Activated CD4-positive, alpha-beta T cell treated with anti-CD3 and anti-CD28 coated beads, Interleukin-2, Interleukin-4, amounts not matched to agents 100 ng/mL and 50 ng/mL, durations not matched to agents 16 hours and 8 hours (primary cell): ENCODE results near the gene GNB3.
A peak's percentile ranks its signal among the peaks of the same experiment; 100 is the strongest.

Experiments used
- DNase-seq: peaks from one replicate; pipeline ENCODE4 v3.0.0-alpha.2; 2020; ENCODE audit warnings: low spot score

GNB3 gene

DNA sequence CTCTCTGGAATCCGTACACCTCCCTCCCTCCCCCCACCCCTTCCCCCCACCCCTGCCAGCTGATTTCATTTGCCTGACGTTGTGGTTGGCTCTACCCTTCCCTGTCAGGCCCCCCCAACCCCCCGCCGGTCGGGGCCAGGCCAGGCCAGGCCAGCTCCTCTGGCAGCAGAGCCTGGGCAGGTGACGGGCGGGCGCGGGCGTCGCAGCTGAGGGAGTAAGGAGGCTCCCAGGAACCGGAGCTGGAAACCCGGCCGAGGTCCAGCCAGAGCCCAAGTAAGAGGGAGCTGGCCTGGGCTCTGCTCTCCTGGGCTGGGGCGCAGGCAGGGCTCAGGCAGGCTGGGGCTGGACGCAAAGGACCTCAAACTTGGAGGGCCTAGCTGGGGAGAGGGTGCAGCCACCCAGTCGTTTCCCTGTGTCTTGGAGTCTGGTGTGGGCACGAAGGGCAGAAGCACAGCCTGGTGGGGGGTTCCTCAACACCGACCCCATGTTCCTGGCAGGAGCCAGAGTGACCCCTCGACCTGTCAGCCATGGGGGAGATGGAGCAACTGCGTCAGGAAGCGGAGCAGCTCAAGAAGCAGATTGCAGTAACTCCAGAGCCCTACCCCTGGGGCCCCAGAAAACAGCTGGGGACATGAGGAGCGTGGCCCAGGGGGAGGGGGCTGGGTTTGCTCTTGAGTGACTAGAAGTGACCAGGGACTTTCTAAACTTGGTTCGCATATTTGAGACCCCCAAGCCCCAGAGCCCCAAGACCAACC lies at the start of gene GNB3:
Gene GNB3, plus strand, starts transcription at position 165 of the 755 bp plus-strand sequence. Its CDS starts 363 bp downstream, at position 528.
- no peak for DNase-seq

DNA sequence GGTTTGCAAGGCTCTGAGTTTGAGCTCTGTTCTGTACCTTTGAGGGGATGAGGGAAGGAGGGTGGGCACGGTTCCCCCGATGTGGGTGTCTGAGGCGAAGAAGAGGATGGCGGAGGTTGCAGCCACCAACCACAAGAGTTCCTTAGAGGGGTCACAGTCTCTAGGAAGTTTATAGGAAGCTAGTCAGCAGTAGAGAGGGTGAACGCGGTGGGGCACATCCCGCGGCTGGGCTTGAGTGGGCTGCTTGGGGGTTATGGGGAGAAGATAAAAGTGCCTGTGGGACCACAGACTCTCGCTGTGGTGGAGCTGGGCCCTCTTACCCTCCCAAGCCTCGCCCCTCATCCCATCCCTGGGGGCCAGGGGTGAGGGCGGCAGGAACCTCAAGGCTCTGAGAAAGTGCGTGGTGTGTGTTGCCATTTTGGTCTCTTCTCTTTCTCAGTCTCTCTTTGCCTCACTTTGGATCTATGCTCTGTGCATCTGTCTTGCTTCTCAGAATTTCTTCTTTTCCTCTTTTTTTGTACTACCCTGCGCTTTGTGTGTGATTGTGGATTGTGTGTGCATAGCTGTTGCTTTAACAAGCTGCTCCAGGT lies 48.7 kb upstream of the GNB3 start:
- DNase-seq: no peak

DNA sequence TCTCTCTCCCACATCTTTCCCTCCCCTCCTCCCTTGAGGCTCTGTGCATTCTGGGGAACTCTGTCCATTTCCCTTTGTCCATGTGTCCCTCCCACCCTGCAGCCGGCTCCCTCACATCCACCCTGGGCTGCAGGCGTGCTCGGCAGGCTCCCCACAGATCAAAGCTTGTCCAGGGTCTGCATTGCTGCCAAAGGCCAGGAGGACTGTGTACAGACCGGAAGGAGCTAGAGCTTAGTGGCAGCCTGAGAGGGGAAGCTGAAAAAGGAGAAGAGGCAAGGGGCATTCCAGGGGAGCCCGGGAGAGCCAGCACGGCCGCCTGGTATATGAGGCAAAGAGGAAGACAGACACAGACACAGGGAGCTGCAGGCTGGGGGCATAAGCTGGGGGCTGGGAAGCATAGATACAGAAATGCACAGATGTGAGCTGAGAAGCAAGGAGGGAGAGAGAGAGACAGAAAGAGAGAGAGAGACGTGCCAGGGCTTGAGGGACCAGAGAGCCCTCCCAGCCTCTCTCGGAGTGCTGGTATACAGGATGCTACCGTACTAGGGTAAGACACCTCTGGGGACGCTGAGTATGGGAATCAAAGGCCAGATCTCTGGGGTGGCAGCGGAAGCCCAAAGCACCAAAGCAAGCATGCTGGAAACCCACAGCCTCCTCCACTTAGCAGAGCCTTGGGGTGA lies 48.1 kb upstream of the GNB3 start:
- peak; percentile 52 for DNase-seq

DNA sequence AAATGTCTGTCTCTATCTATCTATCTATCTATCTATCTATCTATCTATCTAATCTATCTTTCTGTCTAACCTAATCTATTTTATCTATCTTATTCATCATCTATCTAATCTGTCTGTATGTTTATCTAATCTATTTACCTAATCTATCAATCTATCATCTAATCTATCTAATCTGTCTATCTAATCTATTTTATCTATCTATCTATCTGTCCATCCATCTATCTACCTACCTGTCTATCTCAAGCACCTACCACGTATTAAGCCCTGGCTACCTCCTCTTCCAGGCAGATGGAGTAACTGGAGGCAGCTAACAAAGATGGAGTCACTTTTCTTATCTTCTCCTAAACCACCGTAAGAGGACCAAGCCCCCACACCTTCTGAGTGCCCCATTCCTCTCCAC lies 45.6 kb upstream of the GNB3 start:
- DNase-seq: no peak

DNA sequence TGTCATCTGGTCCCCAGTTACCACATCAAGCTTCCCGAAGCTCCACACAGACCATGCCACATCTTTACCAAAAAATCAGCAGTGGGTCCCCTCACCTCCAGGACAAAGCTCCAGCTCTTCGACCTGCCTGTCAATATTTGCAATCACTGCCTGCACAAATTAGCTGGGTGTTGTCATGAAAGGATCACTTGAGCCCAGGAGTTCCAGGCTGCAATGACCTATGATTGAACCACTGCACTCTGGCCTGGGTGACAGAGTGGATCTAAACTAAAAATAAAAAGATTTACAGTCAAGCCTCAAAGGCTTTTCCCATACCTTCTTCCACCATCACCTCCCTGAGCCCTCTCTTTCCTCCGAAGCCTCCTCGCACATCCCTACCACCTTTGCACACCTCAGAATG lies 44.1 kb upstream of the GNB3 start:
- DNase-seq: no peak

DNA sequence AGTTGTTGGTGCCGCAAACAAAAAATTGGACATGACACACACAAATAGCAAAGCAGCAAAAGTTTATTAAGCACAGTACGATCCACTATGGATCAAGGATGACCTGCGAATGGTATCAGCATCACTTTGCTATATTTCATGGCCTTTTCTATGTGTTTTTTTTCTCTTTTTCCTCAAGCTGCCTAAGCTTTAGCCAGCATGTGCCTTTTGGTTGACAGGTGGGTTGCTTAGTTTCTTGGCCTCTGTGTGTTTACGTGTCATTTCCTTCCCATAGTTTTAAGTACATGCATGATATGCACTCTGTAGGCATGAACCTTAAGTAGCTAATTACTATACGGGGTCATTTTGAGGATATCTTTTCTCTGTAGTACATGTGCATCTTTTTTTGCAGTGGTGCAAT lies 41.6 kb upstream of the GNB3 start:
- no peak for DNase-seq

DNA sequence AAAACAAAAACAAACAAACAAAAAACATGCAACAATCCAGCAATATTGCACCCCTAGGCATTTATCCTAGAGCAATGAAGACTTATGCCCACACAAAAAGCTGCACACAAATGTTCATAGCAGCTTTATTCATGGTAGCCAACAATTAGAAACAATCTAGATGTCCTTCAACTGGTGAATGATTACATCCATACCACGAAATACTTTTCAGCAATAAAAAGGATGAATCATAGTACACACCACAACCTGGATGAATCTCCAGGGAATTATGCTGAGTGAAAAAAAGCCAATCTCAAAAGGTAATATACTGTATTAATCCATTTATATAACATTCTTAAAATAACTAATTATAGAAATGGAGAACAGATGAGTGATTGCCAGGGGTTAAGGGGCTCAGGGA lies 33.6 kb upstream of the GNB3 start:
- DNase-seq: no peak

DNA sequence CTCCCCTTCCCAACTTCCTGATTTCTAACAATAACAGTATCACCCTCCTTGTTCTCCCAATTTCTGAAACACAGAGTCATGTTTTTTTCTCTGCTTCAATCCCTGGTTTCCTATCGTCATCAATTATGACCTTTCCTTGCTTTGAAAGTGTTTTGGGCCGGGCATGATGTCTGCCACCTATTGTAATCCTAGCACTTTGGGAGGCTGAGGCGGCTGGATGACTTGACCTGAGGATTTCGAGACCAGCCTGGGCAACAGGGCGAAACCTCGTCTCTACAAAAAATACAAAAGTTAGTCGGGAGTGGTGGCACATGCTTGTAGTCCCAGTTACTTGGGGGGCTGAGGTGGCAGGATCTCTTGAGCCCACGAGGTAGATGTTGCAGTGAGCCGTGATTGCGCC lies 31.7 kb upstream of the GNB3 start:
- DNase-seq: no peak

DNA sequence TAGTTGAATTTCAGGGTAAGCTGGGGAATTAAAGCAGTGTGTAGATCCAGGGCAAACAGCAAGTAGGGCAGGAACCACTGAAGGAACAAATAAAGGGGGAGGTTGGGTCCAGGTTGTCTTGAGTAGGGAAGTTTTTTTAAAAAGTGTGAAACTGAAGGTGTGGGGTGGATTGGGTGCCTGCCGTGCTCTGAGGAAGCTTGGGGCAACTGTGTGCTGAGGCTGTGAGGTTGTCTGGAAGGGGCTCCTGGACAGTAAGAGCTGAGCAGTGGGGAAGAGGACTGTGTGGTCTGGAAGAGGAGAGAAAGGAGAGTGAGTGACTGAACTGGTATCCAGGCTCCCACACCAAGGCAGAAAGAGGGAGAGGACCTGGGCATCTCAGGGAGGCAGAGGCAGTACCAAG lies 30.0 kb upstream of the GNB3 start:
- no peak for DNase-seq

DNA sequence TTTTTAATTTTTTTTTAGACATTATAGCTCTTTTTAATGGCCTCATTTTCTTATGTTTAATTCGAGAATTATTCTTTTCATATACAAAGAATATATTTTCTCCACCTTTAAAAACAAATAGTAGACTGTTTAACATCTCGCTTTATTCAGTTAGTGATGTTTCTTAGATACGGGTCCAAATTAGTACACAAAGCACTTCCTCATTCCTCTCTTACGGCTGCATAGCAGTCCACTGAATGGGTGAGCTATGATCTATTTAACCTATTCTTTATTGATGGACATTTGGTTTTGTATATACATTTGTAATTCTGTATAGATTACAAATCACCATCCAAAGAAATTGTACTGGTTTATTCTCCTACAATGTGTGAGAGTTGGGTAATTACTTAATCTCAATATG lies 27.4 kb upstream of the GNB3 start:
- DNase-seq: no peak

DNA sequence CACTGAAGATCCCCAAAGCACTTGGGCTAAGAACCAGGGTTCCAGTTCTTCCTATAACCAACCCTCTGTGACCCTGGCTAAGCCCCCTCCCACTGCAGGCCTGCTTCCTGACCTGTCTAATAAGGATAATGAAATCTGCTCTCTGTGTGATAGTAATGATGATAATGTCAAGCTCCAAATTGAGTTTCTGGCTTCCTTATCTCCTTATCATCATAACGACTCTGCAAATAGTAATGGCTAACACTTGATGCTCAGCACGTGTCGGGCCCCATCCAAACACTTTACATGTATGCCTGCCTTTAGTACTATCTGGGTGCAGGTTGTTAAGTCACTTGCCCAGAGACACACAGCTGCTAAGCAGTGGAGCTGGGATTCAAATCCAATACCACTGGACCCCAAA lies 24.1 kb upstream of the GNB3 start:
- no peak for DNase-seq

DNA sequence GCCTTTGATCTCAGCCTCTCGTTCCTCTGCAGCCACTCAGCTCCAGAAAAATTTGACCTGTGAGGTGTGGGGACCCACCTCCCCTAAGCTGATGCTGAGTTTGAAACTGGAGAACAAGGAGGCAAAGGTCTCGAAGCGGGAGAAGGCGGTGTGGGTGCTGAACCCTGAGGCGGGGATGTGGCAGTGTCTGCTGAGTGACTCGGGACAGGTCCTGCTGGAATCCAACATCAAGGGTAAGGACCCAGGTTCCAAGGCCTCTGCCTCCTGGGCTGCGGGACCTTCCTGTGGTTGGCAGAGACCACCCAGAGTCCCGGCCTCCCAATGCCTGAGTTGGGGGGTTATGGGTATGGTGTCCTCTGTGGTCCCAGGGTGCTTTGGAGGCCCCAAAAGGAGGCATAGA lies 23.6 kb upstream of the GNB3 start:
- no peak for DNase-seq

DNA sequence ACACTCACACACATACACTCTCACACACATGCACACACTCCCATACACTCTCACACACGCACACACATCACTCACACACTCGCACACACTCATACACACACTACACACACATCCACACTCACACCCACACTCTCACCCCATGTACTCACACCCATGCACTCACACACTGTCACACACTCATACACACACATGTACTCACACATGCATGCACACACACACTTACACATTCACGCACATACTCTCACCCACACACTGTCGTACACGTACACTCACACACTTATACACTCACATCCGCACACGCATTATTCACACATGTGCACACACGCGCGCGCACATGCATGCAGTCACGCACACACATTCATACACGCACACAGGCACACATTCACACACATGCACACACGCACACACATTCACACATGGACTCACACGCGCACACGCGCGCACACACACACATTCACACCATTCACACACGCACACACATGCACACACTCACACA lies 23.0 kb upstream of the GNB3 start:
- no peak for DNase-seq

DNA sequence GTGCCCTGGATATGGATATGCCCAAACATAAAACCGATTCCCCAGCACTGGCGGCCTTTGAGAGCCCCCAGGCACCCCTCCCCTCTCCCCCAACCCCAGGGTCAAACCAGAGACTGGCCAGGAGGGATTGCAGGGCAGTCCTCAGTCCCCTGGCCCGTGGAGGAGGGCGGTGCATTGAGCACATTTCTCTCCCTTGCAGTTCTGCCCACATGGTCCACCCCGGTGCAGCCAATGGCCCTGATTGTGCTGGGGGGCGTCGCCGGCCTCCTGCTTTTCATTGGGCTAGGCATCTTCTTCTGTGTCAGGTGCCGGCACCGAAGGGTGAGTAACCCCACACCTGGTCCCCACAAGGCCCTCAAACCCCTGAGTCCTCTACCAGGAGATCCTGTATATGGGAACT lies 22.5 kb upstream of the GNB3 start:
- DNase-seq: no peak

DNA sequence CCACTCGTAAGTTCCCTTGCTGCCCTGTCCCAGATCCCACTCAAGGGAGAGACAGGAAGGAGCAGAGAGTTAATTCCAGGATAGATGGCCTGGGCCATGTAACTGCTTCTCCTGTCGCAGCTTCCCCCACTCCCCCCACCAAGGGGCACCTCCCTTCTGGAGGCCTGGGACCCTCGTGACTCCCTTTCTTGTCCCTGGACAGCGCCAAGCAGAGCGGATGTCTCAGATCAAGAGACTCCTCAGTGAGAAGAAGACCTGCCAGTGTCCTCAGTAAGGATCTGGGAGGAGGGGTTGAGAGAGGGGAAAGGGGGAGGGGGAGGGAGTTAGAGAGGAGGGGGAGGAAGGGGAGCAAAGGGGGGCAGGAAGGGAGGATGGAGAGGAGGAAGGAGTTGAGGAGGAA lies 22.1 kb upstream of the GNB3 start:
- DNase-seq: no peak

DNA sequence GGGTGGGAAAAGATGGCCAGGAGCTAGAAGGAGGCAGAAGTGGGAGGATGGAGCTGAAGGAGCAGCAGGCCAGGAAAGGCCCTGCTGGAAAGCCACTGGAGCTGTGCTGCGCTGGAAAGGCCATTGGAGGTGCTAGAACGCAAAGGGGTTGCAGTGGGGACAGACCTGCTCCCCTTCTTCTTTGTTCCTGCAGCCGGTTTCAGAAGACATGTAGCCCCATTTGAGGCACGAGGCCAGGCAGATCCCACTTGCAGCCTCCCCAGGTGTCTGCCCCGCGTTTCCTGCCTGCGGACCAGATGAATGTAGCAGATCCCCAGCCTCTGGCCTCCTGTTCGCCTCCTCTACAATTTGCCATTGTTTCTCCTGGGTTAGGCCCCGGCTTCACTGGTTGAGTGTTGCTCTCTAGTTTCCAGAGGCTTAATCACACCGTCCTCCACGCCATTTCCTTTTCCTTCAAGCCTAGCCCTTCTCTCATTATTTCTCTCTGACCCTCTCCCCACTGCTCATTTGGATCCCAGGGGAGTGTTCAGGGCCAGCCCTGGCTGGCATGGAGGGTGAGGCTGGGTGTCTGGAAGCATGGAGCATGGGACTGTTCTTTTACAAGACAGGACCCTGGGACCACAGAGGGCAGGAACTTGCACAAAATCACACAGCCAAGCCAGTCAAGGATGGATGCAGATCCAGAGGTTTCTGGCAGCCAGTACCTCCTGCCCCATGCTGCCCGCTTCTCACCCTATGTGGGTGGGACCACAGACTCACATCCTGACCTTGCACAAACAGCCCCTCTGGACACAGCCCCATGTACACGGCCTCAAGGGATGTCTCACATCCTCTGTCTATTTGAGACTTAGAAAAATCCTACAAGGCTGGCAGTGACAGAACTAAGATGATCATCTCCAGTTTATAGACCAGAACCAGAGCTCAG lies 21.4 kb upstream of the GNB3 start:
- DNase-seq: no peak

DNA sequence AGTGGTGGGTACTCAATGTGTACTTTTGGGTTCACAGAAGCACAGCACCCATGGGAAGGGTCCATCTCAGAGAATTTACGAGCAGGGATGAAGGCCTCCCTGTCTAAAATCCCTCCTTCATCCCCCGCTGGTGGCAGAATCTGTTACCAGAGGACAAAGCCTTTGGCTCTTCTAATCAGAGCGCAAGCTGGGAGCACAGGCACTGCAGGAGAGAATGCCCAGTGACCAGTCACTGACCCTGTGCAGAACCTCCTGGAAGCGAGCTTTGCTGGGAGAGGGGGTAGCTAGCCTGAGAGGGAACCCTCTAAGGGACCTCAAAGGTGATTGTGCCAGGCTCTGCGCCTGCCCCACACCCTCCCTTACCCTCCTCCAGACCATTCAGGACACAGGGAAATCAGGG lies 20.6 kb upstream of the GNB3 start:
- DNase-seq: no peak

DNA sequence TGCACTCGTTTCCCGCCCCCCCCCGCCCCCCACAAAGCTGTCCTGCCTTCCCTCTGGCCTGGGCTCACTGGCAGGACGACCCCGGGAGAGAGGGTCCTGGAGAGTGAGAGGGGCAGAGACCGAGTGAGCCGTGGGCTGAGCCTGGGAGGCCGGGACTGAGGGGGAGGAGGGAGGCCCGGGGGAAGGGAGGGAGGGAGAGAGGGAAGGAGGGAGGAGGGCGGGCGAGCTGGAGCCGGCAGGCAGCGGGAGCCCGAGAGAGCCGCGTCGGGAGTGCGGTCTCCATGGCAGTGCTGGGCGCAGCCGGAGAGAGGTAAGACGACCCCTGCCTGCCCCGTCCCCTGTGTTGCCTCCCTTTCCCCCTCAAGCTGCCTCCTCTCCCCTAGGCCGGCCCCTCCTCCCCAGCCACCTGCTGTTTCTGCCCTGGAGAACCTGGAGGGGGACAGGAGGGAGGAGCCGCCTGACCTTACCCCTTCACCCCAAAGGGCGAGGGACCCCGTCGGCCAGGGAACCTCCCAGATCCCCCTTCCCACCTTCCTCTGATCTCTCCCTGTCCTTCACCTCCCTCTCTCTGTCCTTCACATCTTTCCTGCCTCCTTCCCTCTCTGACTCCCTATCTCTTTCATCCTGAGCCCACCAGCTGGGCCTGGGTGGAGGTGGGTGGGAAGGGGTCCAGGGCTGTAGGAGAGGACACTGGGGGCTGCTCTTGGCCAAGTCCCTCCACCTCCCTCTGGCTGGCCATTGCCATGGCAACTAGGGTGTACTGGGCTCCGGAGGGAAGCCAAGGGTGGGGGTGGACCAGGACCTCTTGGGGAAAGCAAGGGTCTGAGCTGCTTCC lies 18.9 kb upstream of the GNB3 start, which contains the start of gene GPR162:
Gene GPR162, plus strand, starts transcription at position 231 of the 835 bp plus-strand sequence. CDS start 2,078 bp downstream, outside the sequence.
- no peak for DNase-seq

DNA sequence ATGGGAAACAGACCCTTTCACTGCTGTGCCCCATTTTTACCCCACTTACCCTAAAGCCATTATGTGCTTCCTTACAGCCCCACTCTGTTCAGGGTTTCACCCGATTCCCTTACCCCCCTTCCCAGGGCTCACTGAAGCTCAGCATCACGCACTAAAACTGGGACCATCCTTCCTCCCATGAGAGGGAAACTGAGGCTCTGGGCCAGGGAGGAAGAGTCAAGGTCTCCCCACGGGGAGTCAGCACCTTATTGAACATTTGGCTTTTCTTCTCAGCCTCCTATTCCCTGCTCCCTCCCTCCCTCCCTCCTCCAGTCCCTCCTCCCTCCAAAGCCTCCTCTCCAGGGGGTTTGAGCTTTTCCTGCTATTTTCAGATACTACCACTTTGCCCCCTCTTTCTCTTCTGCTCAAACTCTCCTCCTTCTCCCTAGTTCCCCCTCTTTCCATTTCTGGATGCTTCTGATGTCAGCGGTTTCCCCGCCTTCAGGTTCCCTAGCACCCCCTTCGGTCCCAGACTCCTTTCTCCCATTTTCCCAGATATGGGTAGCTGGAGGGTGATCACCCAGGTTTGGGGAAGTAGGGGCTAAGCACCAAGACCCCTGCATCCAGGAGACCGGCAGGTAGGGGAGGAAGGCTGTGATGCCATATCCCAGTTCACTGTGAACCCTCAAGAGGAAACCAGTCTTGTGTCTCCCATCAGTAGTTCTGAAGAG lies 18.1 kb upstream of the GNB3 start:
- DNase-seq: no peak
